Ovary (tissue), 9 donors: Measurements from ENCODE around the gene IGFLR1. TPM values are rescaled to one million over a fixed set of nuclear protein-coding genes. Genes with fewer than 3 reads are reported as not detected.
"Not testable (repeated sequence)": the region's sequence is repeated elsewhere in the genome, so short reads cannot be mapped to it uniquely, and the experiment has no call there.

ENCODE experiments used
- DNase-seq, 5 donors: peaks; one replicate each; pipeline ENCODE4 v3.0.0-alpha.2; 2019 to 2020
- H3K27ac ChIP-seq, 2 donors: fragments of 200-600 bp; one replicate each; pipeline versions ENCODE4 v1.5.1 to v1.8.0; 2019 to 2022
- H3K27me3 ChIP-seq: fragments of 200-600 bp; one replicate; pipeline ENCODE4 v1.8.0; 2022
- H3K36me3 ChIP-seq: fragments of 200-600 bp; sonication (generic); one replicate; pipeline ENCODE4 v1.5.1; 2019
- H3K4me1 ChIP-seq: one replicate; pipeline ENCODE4 v1.8.1; 2013; ENCODE audit warnings: mild to moderate bottlenecking, moderate library complexity; ENCODE audit not compliant: insufficient read depth
- H3K4me3 ChIP-seq: fragments of 200-600 bp; sonication (generic); one replicate; pipeline ENCODE4 v1.5.1; 2017
- H3K9me3 ChIP-seq, 2 donors: fragments of 200-600 bp in 1 of 2; sonication (generic) in 1 of 2; one replicate each; pipeline versions ENCODE4 v1.5.1 to v1.8.1; 2013 to 2019; ENCODE audit warnings: mild to moderate bottlenecking in 1 of 2, moderate library complexity in 1 of 2
- CTCF ChIP-seq, 3 donors: fragments of 450-650 bp in 2 of 3; fragments of 200-600 bp in 1 of 3; IDR thresholded peaks; one replicate each; pipeline versions ENCODE4 v1.5.1 to v1.8.0; 2016 to 2022; ENCODE audit warnings: antibody characterized with exemption in 3 of 3, mild to moderate bottlenecking in 1 of 3
- EP300 ChIP-seq: sonication (generic); formaldehyde crosslinking; IDR thresholded peaks from one replicate; pipeline ENCODE4 v1.6.1; 2017; ENCODE audit warnings: antibody characterized with exemption
- POLR2A ChIP-seq: fragments of 450-650 bp; IDR thresholded peaks from one replicate; pipeline ENCODE4 v1.6.1; 2017; ENCODE audit warnings: antibody characterized with exemption, mild to moderate bottlenecking, moderate library complexity
- WGBS, 3 donors: extraction: QIAGEN DNeasy Blood & Tissue Kit in 1 of 3; methylation state at CpG; one replicate each; pipeline versions ENCODE4 v1.1.5 to v1.1.7; 2013 to 2017; 5-methylcytosine and 5-hydroxymethylcytosine counted together
- intact Hi-C, 4 donors: fragments of 100-400 bp; cut with DNase I; formaldehyde crosslinking; loops; one replicate each; pipeline versions ENCODE4 v1.11.0 to v1.15.1; 2022 to 2023
- polyA plus RNA-seq, 2 donors: library from polyadenylated mRNA; stranded (reverse); fragments of 200-250 nt in 1 of 2; fragments of 350-450 nt in 1 of 2; fragmentation: Illumina TruSeq in 1 of 2; extraction: RNeasy Lipid Tissue Mini Kit (QIAGEN cat#74804) in 1 of 2; gene quantifications; one replicate each; pipeline ENCODE4 v1.2.3, GENCODE V29; 2013 to 2014
- total RNA-seq, 7 donors: library from RNA; depleted of rRNA in 2 of 7; stranded (reverse); fragments of >200 nt in 2 of 7; fragmentation: NEBNext Ultra II Directional in 3 of 7; extraction: Animal tissue kit (Norgen Biotek cat#: 25700) in 3 of 7; gene quantifications; one replicate each; pipeline versions ENCODE4 v1.1.0 to v1.2.4, GENCODE V29; 2016 to 2023
- donor health status: DM: no; HTN: no; CAD: no; lungs with moderate emphysema.
- donor health status: DM: no; HTN: no; CAD: no.
- donor health status: Bipolar disorder and iron deficiency.
- donor health status: DM: yes; HTN: yes; CAD: no.
- donor health status: DM: no; HTN: no; CAD: no.
- donor health status: DM: yes; HTN: yes; CAD: no.

The IGFLR1 gene
- total and polyA plus RNA-seq, 9 donors, result 0.93 to 12.8 (median 7.6) TPM

- H3K4me3 ChIP-seq, result no peak overlapping the region
- intact Hi-C loops, result loop anchor here in 3 of 4 donors (2.0 to 10.0 kb wide), 6 partner anchors 19 to 239 kb away; partner anchors contain the start of gene LRFN3 (in 2 of the 3)
- 72 to 84% (median 80%) methylated on average over 2 of the region's 2 CpGs for WGBS, 3 donors
These were observed 46.3 kb downstream of the IGFLR1 start for GRCh38 chr19:35695895-35696422.

GRCh38 chr19:35693835-35694599, 48.2 kb downstream of the IGFLR1 start:
- no peaks in the 10 kb centered on the region for H3K27me3 ChIP-seq
- no peaks in the 10 kb centered on the region for H3K4me1 ChIP-seq
- H3K27ac ChIP-seq, result no peak overlapping the region
- H3K36me3 ChIP-seq, result no peaks in the 10 kb centered on the region
- H3K4me3 ChIP-seq, result no peak overlapping the region
- peak; percentile 77 to 88 (median 86) for DNase-seq
- WGBS, 3 donors, result 29 to 41% (median 29%) methylated on average over 8 of the region's 8 CpGs
- H3K9me3 ChIP-seq, result no peaks in the 10 kb centered on the region
- intact Hi-C loops, result loop anchor here (2.0 to 10.0 kb wide), 6 partner anchors 23 to 241 kb away; partner anchors contain the start of gene LRFN3 (in 2 of the 4)
- no peak for TF ChIP-seq POLR2A
- peak; percentile 88 to 97 (median 96) for TF ChIP-seq CTCF (IDR thresholded peaks at IDR 0.05)
- no peak for TF ChIP-seq EP300

More at GRCh38 chr19:35695895-35696422, 46.3 kb downstream of the IGFLR1 start:
- Histone ChIP-seq H3K27ac (no peak overlapping the region), H3K9me3 (no peaks in the 10 kb centered on the region), H3K36me3 (no peaks in the 10 kb centered on the region), H3K4me1 (no peaks in the 10 kb centered on the region), H3K27me3 (no peaks in the 10 kb centered on the region)
- no peak for TF ChIP-seq CTCF (IDR thresholded peaks at IDR 0.05)
- no peak for DNase-seq

GRCh38 chr19:35693422-35693821, 48.8 kb downstream of the IGFLR1 start:
- H3K4me1 ChIP-seq, result no peaks in the 10 kb centered on the region
- no peak overlapping the region for H3K27ac ChIP-seq
- H3K9me3 ChIP-seq, result no peaks in the 10 kb centered on the region
- H3K36me3 ChIP-seq, result no peaks in the 10 kb centered on the region
- TF ChIP-seq CTCF (IDR thresholded peaks at IDR 0.05) (no peak), EP300 (no peak), POLR2A (no peak)
- 10 to 12% (median 11%) methylated on average over 8 of the region's 8 CpGs for WGBS, 3 donors
- no peak overlapping the region for H3K4me3 ChIP-seq
- intact Hi-C loops, result loop anchor here in 3 of 4 donors (5.0 to 10.0 kb wide), 3 partner anchors 124 to 241 kb away; partner anchors contain the start of gene LRFN3 (in 2 of the 3)
- no peak for DNase-seq
- no peaks in the 10 kb centered on the region for H3K27me3 ChIP-seq

- no peak overlapping the region for H3K27ac ChIP-seq
- TF ChIP-seq EP300 (no peak), POLR2A (no peak), CTCF (IDR thresholded peaks at IDR 0.05) (no peak)
- intact Hi-C loops, result loop anchor here in 3 of 4 donors (5.0 to 10.0 kb wide), 3 partner anchors 125 to 243 kb away; partner anchors contain the start of gene LRFN3 (in 2 of the 3)
These were observed 50.2 kb downstream of the IGFLR1 start for GRCh38 chr19:35692010-35692409.

GRCh38 chr19:35691106-35691505, 51.1 kb downstream of the IGFLR1 start:
- H3K27me3 ChIP-seq, H3K4me3 ChIP-seq, H3K36me3 ChIP-seq, H3K27ac ChIP-seq, DNase-seq, H3K9me3 ChIP-seq, H3K4me1 ChIP-seq: not testable (repeated sequence)
- WGBS, 3 donors, result 92 to 94% (median 92%) methylated on average over 35 to 37 of the region's 37 CpGs
- intact Hi-C loops, result loop anchor here in 3 of 4 donors (5.0 to 10.0 kb wide), 3 partner anchors 126 to 244 kb away; partner anchors contain the start of gene LRFN3 (in 2 of the 3)

More at GRCh38 chr19:35692010-35692409, 50.2 kb downstream of the IGFLR1 start:
- Histone ChIP-seq H3K9me3 (no peaks in the 10 kb centered on the region), H3K4me3 (no peak overlapping the region), H3K4me1 (no peaks in the 10 kb centered on the region), H3K27me3 (no peaks in the 10 kb centered on the region), H3K36me3 (no peaks in the 10 kb centered on the region)
- WGBS, 3 donors, result 76 to 82% (median 81%) methylated on average over 11 of the region's 11 CpGs
- DNase-seq, result no peak
